GM19023 (cell line): ENCODE measurements around the gene CLN6.
"Not testable (repeated sequence)": the region's sequence is repeated elsewhere in the genome, so short reads cannot be mapped to it uniquely, and the experiment has no call there.

Experiments
- ATAC-seq: cut with Tn5 transposase; IDR thresholded peaks from one replicate; pipeline ENCODE4 v1.9.1; 2021; ENCODE audit warnings: mild to moderate bottlenecking, moderate library complexity; ENCODE audit not compliant: unreplicated experiment

The CLN6 gene

GRCh38 chr15:68256675-68257450, 27.3 kb upstream of the CLN6 start:
- ATAC-seq: no peak

GRCh38 chr15:68252925-68253534, 23.5 kb upstream of the CLN6 start:
- ATAC-seq: no peak

DNA sequence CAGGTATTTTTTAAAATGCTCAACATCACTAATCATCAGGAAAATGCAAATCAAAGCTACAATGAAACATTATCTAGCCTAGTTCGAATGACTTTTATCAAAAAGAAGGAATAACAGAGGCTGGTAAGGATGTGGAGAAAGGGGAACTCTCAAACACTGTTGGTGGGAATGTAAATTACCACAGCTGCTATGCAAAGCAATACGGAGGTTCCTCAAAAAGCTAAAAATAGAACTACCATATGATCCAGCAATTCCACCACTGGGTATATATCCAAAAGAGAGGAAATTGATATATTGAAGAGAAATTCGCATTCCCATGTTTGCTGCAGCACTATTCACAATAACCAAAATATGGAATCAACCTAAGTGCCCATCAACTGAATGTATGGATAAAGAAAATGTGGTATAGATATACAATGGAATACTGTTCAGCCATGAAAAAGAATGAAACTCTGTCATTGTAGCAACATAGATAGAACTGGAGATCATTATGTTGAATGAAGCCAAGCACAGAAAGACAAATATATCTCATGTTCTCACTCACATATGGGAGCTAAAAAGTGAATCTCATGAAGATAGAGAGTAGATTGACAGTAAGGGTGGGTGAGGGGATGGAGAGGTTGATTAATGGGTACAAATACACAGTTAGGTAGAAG, 19.7 kb upstream of the CLN6 start:
- no peak for ATAC-seq

GRCh38 chr15:68244235-68244634, 14.7 kb upstream of the CLN6 start:
- no peak for ATAC-seq

GRCh38 chr15:68241088-68241935, 11.8 kb upstream of the CLN6 start:
- no peak for ATAC-seq

DNA sequence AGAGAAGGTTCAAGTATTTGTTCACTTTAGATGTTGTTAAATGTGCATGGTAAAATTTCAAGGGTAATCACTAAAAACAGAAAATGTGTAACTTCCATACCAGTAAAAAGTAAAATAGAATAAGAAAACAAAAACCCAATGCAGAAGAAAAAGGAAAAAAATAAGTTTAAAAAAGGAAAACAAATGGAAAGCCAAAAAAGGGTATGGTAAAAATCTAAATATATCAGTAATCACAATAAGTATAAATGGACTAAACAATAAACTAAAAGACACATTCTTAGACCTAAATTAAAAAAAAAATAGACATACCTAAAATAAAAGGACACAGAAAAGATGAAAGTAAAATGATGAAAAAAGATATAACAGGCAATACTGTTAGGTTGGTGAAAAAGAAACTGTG, 9.5 kb upstream of the CLN6 start:
- no peak for ATAC-seq

GRCh38 chr15:68235022-68235421, 5.5 kb upstream of the CLN6 start:
- ATAC-seq: no peak

DNA sequence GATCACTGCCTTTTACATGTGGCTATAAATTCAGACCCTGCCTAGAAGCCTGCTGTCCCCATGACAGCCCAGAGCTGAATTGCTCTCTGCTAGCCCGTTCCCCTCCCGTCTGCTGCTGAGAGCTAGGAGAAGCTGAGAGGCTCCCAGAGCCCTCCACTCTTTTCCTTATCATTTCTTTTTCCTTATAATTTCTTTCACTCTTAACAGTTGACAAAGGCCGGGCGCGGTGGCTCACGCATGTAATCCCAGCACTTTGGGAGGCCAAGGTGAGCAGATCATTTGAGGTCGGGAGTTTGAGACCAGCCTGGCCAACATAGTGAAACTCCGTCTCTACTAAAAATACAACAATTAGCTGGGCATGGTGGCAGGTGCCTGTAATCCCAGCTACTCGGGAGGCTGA, 5.0 kb upstream of the CLN6 start:
- ATAC-seq: not testable (repeated sequence)

DNA sequence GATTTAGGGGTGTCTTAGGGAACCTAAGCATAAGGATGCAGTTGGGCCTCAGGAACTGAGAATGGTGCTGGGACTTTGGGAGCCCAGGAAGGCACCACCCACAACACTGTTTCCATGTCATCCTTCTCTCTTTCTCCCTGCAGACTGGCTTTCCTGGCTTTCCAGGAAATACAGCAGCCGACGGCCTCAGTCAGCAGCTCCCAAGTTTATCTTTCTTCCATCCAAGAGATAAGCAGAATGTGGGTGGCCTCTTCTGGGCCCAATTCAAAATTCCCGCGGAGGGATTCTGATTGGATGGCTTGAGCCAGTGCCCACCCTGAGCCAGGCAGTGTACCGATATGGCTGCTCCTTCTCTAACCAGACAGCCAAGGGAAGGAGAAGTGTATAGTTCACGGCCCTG, 4.5 kb upstream of the CLN6 start:
- no peak for ATAC-seq

GRCh38 chr15:68232937-68233336, 3.4 kb upstream of the CLN6 start:
- ATAC-seq: no peak

- ATAC-seq: no peak
Observed at GRCh38 chr15:68232449-68232848, 2.9 kb upstream of the CLN6 start.

GRCh38 chr15:68231102-68231818, 1.7 kb upstream of the CLN6 start:
- ATAC-seq: no peak

- no peak for ATAC-seq
Observed at GRCh38 chr15:68230157-68231100, 901 bp upstream of the CLN6 start.

DNA sequence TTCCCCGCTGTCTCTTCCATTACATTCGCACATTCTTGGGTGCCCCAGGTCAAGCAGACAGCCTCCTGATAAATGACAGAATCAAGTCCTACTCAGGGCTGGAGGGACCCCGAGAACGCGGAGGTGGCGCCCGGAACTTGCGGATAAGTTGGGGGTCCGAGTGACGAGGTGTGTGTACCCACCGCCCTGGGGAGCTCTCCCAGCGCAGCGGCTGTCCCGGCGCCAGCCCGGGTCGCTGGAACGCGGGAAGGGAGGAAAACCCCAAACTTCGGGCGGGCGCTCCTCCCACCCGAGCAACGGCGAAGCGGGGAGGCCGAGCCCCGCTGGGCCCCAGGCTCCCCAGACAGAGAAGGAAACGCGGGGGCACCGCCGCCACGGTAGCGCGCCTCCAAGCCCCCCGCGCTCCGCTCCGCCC, 550 bp downstream of the CLN6 start:
- ATAC-seq: peak; percentile 19

DNA sequence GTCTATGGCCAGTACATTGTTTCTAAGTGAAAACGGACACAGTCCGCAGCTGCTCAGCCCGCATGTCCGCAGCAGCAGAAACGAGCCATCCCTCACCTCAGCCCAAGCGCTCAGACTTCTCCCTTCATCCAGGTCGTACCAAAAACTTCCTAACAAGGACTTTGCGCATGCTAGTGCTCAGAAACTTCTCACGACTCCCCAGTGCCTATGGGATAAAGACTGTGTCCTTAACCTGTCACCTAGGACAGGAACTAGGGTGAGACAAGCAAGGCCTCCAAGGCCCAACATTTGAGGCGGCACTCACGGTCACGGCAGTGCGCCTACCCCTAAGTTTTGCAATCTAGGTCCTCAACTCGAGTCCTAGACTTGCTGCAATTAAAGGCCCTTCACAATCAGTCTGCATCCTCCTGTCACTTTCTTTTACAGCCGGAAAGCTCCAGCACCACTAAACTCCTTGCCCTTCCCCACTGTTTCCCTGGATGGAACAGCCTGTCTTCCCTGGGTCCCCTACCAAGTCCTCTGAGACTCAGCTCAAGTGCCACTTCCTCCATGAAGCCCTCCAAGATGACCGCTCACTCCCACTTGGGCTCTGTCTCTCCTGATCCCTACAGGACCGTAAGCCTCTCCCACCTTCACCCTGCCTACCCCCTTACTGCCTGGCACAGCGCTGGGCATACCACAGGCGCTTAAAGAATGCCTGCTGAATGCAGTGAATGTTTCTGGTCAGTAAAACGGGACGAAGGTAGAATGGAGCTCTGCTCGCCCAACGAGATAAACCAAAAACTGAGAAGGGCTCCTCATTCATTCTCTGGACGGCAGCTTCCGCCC, 1.2 kb downstream of the CLN6 start:
- no peak for ATAC-seq

- ATAC-seq: no peak
Observed at GRCh38 chr15:68227643-68228142, 1.8 kb downstream of the CLN6 start.

DNA sequence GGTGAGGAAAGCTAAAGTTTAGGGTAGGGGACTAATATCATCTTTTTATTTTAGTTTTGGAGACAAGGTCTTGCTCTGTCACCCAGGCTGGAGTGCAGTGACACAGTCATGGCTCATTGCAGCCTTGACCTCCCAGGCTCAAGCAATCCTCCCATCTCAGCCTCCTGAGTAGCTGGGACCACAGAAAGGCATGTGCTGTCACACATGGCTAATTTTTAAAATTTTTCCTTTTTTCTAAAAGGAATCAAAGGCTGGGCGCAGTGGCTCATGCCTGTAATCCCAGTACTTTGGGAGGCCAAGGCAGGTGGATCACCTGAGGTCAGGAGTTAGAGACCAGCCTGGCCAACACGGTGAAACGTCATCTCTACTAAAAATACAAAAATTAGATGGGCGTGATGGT, 4.1 kb downstream of the CLN6 start:
- ATAC-seq: not testable (repeated sequence)

GRCh38 chr15:68224546-68225250, 4.8 kb downstream of the CLN6 start:
- no peak for ATAC-seq
